GM18858 (cell line): Measurements from ENCODE around the gene UBE2U.
A peak's percentile ranks its signal among the peaks of the same experiment; 100 is the strongest.

Experiments used
- ATAC-seq: cut with Tn5 transposase; IDR thresholded peaks from one replicate; pipeline ENCODE4 v1.9.1; 2021; ENCODE audit not compliant: unreplicated experiment

The UBE2U gene

DNA sequence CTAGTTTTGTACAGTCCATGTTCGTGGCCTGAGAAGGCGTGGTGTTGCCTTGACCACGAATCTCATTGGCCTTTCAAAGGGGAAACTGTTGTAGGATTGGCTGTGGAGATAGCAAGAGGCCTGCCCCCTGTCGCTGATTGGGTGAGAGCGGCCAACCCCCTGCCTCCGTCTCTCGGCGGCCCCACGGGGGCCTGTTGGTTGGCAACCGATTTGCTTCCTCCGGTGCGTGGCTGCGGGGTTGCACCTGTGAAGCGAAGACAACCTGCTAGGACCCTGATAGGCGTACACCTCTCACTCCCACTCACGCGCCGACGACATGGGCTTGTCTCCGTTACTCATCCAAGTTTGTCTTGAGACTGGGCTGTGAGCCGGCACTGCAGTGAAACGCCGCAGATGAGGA lies at the start of gene UBE2U:
Gene UBE2U (plus strand): TSS at position 204 of the 400 bp plus-strand sequence. CDS start 428 bp downstream, outside the sequence.
- ATAC-seq = no peak

GRCh38 chr1:64155278-64155677 lies 48.1 kb upstream of the UBE2U start:
- ATAC-seq = no peak

GRCh38 chr1:64161357-64161941 lies 42.0 kb upstream of the UBE2U start:
- ATAC-seq = no peak

DNA sequence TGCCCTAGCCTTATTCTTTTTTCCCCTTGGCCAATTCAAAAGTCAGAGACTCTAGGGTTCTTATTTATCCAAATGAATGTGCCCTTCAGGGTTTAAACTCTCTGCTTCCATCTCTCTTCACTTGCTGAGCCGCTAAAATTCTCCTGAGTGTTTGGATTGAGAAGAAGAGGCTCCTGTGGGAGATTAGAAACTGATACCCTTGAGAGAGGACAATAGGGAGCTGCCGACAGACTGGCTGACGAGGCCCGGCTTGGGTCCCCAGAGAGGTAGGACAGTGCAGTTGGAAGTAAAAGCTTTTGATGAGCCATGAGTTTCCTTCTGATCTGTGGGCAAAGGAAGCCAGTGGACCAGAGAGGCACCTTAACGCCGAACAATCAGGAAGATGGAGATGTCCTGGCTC lies 41.3 kb upstream of the UBE2U start:
- no peak for ATAC-seq

DNA sequence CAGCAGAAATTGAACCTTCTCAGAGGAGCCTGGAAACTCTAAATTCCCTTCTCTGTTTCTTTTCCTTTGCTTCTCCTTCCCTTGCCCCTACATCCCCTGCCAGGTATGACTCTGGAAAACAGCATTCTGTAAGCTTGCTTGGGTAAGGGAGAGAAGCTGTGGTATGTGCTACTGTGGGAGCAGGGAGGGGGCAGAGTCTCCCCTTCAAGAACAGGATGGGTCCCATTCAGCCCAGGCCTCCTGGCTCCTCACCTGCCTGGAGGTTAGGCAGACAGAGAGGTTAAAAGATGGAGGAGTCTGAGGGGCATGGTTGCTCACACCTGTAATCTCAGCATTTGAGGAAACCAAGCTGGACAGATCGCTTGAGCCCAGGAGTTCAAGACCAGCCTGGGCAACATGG lies 40.6 kb upstream of the UBE2U start:
- no peak for ATAC-seq

DNA sequence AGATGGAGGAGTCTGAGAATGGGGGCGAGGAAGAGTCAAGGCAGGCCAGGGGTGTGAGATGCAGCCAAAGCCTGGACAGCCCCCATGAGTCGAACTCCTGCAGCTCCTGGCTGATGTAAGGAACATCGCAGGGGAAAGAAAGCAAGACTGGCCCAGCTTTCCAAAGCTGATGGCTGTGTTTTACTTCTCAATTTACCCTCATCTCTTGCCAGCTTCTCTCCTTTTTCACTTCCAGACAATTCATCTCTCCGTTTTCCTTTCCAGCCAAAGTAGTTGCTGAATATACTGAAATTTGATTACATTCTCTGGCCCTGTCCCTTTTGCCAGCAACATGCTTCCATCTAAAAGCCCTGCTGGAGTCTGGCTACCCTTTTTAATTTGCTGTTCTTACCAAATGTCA lies 40.0 kb upstream of the UBE2U start:
- no peak for ATAC-seq

DNA sequence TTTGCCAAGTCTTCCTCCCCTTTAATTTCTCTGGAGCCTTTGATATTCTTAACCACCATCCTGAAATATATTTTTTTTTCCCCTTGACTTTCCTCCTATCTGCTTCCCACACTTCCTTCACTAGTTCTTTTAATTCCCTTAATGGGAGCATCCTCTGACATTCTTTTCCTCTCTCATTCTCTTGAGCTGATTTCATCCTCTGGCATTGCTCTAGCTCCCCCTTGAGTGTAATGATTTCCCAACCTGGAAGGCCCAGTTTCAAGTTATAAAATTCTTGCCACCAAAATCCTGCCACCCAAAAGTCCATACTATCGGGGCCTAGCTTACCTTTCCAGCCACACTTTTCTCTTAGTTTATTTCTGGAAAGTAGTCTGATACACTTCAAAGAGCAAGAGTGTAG lies 39.5 kb upstream of the UBE2U start:
- no peak for ATAC-seq

DNA sequence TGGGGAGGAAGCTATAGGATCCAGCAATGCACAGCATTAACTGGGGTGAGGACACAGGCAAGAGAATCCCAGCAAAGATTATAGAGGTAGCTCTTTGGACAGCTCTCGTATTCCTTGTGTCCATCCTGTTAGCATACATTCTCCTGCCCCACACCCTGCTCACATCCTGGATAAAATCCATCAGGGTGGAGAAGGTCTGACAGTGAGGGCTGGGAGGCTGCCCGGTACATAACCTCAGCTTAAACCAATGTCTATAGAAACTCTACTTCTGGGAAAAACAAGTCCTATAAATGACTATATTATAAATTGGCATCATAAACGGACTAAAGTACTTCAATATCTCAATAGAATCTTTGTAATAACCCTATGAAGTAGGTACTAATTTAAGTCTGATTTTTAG lies 36.8 kb upstream of the UBE2U start:
- no peak for ATAC-seq

DNA sequence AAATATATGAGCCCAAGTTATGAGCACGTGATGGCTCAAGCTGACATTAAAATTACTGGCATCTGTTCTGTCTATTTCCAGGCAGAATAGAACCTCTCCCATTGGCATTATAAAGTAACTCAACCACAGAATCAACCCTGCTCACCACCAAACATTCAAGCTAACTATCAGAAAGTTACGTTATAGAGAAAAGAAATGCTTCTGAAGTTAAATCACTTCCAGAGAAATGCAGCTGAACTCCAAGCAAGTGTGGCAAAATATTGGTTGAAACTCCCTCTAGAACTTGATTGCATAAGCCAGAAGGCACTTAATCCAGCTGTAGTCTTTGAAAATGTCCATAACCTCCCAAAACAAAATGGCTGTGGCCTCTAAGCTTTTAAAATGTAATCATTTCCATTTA lies 36.2 kb upstream of the UBE2U start:
- ATAC-seq = no peak

- ATAC-seq = no peak
Measured at GRCh38 chr1:64171246-64171645, 32.2 kb upstream of the UBE2U start.

DNA sequence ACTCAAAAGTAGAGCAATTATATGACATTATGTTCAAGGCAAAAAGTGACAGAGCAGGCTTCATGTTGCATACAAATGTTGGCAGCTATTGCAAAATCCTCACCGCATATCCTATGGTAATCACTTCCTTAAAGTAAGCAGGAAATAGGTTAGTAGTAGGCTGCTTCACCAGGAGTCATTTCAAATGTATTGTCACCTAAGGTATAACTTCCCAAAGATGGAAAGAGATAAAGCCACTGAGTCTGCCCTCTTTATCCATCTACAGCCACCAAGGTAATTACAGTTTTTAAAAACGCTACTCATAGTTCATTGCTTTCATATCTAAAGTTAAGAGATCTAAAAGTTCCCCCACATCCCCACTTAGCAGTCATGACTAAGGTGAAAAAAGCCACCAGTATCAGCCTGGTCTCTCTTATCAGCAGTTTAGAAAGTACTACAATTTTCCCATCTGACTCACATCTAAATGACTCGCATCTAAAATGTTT lies 31.6 kb upstream of the UBE2U start:
- ATAC-seq = peak; percentile 70

DNA sequence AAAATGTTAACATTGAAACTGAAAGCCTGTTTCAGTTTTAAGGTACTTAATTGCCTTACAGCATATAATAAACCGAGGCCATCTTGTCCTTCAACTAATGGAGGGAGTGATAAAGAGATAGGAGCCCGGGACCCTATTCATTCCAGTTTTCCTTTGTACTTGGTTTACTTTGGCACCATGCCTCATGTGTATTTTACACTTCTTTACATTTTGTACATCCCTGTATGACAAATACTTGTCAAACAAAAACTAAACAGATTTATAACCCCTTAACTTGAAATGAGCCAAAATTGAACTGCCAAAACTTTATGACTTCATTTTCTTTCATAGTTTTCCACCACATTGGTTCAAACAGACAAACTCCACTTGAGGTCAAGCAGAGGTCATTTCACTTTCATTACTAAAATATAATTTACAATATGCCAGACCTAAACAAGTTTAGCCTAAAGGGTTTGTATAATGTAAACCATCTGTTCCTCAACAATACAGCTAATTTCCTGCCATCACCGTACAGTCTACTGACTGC lies 30.9 kb upstream of the UBE2U start:
- peak; percentile 30 for ATAC-seq

GRCh38 chr1:64173336-64173940 lies 30.0 kb upstream of the UBE2U start:
- no peak for ATAC-seq

DNA sequence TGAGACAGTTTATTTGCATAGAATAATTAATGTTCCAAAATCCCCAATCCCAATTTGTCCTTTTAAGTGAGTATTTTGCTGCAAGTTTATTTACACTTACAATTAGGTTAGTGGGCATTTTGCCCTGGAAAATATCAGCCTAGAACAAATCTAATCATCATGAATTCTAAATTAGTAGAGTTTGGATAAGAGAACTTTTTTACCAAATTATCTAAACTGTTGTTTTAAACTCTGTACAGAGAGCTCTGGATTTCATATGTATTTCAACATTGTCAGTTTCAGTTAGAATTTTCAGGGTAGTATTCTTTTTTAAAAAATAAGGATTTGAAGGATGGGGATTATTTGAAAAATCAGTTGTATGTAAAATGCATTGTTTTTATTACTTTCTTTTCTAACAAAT lies 27.8 kb upstream of the UBE2U start:
- no peak for ATAC-seq

DNA sequence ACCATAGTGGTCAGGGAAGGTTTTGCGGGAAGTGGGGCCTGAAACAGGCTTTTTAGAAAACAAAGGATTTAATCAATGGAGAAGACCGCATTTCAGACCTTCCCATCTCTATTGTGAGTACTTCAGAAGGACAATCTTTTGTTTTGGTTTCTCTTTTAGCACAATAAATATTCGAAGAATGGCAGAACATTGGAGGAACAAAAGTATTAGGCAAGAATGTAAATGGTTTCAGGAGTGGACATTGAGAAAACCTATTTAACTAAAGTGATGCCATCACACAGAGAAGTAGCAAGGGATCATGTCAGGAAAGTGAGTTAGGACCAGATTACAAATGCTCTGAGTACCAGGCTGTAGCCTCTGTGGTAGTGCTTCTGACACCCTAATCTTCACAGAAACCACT lies 26.8 kb upstream of the UBE2U start:
- ATAC-seq = no peak

- ATAC-seq = no peak
Measured at GRCh38 chr1:64179588-64179987, 23.8 kb upstream of the UBE2U start.

- no peak for ATAC-seq
Measured at GRCh38 chr1:64182207-64182606, 21.2 kb upstream of the UBE2U start.

DNA sequence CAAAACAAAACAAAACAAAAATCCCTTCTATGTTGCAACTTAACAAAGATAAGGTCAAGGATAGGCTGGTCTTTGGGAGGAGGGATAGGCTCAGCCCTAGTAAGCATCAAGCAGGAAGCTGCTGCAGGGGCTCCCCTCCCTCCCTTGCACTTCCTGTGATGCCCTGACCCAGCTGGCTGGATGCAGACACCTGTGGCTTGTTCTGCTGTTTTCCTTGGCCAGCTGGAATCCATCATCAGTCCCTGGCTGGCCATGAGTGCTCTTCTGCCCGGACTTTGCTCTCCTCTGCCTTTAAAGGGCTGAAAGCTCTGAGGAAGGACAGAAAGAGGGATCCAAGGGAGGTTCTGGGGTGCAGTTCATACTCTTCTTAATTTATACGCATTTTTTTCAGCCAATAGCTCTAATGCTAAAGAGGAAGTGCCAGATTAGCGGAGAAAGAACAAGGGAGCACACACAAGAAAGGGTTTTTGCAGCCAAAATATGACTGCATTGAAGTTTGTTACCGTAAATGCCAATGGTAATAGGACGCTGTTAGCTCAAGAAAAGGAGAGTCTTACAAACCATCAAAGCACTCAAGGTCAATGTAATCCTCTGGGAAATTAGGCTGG lies 19.9 kb upstream of the UBE2U start:
- ATAC-seq = no peak

DNA sequence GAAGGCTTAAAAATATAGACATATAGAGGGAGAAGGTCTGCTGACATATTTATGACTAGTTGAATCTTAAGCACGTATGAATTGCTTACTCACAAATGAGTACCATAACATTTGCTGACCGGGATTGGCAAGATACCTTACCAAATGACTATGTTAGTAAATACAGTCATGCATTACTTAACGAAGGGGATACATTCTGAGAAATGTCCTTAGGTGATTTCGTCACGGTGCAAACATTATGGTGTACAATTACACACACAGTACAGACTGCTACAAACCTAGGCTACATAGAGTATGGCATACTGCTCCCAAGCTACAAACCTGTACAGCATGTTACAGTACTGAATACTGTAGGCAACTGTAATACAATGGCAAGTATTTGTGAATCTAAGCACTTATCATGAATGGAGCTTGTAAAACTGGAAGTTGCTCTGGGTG lies 19.4 kb upstream of the UBE2U start:
- ATAC-seq = no peak

- ATAC-seq = no peak
Measured at GRCh38 chr1:64186138-64186897, 17.1 kb upstream of the UBE2U start.

GRCh38 chr1:64186898-64187280 lies 16.5 kb upstream of the UBE2U start:
- ATAC-seq = no peak

DNA sequence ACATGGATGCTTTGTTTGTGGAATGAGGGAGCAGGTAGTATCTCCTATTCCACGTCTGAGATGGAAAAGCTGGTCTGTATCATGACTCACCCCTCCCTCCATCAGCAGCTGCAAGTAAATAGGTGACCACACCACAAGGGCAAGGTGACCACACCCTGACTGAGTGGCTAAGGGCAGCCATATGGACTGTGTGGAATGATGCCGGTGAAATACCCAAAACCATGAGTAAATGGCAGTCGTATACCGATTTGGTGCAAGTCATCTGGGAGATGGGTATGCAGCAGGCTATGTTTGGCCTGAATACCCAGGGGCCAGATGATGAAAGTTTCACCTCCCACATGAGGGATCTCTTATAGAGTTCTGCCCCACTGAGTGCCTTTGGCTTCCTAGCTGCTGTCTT lies 15.8 kb upstream of the UBE2U start:
- ATAC-seq = no peak
